Glomerular visceral epithelial cell (primary cell): ENCODE results near the gene NUMB.
A peak's percentile ranks its signal among the peaks of the same experiment; 100 is the strongest.

Source experiments
- DNase-seq: peaks from one replicate; pipeline ENCODE4 v3.0.0-alpha.2; 2016; ENCODE audit errors: extremely low spot score

Gene NUMB

DNA sequence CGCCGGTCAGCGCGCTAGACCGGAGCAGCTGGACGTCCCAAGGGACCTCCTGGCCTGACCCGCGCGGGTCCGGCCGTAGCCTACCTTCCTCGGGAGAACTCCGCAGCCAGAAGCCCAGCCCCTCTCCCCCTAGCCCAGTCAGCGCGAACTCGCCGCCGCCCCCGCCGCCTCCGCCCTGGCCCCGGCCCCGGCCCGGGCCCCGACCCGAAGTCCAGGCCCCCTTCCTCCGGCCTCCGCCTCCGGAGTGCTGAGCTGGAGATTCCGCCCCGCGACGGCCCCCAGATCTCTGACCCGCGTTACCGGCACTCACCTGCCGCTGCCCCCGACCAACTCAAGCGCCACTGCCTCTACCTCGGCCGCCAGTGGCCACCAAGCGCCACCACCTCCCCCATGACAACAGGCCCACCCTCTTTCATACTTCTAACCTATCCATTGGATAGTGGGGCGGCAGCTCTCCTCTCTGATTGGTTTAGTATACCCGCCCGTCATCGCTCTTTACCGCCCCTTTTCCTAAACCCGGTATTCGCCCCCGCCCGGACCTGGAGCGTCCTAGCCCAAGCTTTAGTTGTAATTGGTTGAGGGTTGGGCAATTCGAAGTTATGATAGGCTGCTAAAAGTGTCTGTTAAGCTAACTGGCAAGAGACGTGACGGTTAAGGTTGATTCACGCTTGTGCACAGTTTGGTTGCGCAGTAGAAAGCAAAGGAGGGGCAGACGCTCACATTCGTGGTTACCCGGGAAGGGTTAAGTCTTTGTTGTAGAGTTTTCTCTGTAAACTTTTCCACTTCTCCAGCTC, at the start of gene NUMB:
Gene NUMB, minus strand, starts transcription at position 364 of the 794 bp plus-strand sequence. CDS start 102,795 bp downstream, outside the sequence.
- peak; percentile 100 for DNase-seq

DNA sequence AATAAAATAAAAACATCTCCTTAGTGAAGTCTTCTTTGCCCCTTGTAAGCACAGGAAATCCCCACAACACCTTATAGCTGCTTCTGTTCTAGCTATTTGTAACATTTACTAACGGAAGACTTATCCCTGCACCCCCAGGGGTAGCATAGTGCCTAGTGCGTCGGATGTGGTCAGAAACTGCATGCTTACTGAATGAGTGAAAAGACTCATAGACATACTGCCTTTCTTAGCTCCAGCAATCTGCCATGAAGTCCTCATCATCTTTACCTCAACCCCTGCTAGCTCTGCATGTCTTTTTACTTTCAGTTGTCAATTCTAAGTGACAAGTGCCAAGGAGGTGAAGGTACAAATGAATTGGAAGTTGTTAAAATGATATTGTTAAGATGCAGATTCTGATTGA, 45.3 kb upstream of the NUMB start:
- DNase-seq = peak; percentile 21

DNA sequence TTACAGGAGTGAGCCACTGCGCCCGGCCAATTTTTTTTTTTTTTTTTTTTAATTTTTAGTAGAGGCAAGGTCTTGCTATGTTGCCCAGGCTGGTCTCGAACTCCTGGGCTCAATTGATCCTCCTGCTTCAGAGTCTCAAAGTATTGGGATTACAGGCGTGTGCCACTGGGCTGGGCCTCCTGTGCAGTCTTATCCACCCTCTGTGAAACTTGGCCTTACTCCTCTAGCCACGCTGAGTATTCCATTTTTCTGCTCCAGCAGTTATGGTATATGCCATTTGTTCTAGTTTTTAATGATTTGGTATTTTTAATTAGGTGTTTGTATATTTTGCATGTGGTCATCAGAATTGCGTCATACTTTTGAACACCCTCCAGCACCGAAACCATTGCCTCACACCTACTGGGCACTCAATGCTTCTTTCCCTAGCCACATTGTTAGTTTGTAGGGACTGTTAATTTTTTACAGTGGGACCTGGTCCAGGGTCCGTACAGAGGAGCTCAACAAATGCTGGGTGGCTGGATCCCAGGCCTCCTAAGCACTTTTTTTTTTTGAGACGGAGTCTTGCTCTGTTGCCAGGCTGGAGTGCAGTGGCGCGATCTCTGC, 43.8 kb upstream of the NUMB start:
- DNase-seq = no peak

DNA sequence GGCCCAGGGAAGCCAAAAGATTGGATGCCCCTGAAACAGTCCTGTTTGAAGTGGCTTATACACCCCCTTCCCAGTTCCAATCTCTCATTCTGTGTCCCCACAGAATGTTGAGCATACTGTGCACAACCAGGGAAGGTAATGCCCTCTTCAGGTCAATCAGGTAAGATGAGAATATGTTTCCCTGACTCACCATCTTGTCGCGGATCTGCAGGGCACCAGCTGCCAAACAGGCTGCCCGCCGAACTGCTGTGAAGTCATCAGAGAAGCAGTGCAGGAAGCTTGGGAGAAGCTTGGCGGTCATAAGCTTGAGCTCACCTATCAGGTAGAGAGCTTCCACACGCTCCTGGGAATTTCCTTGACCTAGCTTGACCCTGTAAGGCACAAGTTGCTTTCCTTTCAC, 42.0 kb upstream of the NUMB start:
- no peak for DNase-seq

DNA sequence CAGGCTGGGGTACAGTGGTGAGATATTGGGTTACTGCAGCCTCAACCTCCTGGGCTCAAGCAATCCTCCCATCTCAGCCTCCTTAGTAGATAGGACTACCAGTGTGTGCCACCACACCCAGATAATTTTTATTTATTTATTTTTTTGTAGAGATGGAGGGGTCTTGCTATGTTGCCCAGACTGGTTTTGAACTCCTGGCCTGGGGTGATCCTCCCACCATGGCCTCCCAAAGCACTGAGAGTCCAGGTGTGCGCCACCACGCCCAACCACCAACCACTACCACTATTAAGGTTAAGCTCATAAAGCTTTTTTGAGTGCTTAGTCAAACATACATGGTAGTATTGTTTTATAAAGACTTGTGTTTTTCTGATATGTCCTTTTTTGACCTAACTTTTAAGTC, 36.2 kb upstream of the NUMB start:
- DNase-seq = no peak

DNA sequence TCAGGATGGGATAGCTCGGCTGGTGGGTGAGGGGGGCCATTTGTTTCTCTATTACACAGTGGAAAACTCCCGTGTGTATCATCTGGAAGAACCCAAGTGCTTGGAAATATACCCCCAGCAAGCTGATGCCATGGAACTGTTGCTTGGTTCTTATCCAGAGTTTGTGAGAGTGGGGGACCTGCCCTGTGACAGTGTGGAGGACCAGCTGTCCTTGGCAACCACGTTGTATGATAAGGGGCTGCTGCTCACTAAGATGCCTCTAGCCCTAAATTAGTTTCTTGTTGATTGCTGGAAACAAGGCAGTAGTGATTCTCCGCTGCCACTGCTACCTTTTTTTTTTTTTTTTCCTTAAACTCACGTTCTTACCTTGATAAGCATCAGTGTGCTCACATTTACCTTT, 34.3 kb upstream of the NUMB start:
- DNase-seq = no peak

DNA sequence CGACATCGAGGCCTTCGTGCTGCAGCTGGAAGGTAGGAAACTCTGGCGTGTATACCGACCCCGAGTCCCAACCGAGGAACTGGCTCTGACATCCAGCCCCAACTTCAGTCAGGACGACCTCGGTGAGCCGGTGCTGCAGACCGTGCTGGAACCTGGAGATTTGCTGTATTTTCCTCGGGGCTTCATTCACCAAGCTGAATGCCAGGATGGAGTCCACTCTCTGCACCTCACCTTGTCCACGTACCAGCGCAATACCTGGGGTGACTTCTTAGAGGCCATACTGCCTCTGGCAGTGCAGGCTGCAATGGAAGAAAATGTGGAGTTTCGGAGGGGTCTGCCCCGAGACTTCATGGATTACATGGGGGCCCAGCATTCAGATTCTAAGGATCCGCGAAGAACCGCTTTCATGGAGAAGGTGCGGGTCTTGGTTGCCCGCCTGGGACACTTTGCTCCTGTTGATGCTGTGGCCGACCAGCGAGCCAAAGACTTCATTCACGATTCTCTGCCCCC, 33.8 kb upstream of the NUMB start:
- no peak for DNase-seq

DNA sequence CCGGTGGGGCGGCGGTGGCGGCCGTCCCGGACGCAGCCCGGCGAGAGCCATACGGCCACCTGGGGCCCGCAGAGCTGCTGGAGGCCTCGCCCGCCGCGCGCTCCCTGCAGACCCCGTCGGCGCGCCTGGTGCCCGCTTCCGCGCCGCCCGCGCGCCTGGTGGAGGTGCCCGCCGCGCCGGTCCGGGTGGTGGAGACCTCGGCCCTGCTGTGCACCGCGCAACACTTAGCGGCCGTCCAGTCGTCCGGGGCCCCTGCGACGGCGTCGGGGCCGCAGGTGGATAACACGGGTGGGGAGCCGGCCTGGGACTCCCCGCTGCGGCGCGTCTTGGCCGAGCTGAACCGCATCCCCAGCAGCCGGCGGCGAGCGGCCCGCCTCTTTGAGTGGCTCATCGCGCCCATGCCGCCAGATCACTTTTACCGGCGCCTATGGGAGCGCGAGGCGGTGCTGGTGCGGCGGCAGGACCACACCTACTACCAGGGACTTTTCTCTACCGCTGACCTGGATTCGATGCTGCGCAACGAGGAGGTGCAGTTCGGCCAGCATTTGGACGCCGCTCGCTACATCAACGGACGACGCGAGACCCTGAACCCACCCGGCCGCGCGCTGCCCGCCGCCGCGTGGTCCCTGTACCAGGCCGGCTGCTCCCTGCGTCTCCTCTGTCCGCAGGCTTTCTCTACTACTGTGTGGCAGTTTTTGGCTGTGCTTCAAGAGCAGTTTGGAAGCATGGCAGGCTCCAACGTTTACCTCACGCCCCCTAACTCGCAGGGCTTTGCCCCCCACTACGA, 33.1 kb upstream of the NUMB start:
- DNase-seq = peak; percentile 69

DNA sequence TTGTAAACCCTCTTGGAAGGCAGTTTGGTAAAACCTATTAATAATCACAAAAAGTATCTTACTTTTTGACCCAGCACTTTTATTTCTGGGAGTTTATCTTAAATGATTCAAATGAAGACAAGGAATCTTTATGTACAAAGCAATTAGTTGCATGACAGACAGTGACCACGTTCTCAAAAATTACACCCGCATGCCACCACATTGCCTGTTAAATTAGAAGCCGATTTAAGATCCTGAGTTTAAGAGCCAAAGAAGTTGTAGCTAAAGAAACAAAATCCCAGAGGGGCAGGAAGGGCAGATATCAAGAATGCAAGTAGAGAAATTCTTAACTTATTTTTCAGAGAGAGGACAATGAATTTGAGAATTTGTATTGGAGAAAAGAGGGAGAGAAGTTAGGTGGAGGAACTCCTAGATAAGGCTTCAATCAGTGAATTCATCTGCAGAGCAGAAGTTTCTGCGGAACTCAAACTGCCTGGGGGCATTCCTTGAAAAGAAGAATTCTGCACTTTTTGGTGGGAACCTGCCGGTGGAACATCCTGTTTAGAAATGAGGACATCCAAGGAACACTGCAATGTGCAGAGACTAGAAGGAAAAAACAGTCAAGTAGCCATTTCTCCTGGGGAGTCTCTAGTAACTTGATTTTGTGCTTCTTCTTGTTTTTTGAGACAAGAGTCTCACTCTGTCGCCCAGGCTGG, 31.3 kb upstream of the NUMB start:
- no peak for DNase-seq

DNA sequence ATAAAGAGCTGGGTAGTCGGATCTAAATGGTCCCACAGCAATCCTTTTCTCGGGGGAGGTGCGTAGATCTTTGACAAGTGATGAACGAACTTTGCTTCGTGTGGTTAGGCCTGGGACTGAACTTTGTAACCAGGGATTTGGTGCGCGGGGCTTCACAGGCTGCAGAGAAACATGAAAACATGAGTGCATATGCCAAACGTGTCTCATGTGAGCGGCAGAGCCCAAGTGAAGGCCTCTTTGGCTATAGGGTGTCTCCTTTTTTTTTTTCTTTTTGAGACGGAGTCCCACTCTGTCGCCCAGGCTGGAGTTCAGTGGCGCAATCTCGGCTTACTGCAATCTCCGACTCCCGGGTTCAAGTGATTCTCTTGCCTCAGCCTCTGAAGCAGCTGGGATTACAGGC, 20.3 kb upstream of the NUMB start:
- no peak for DNase-seq

DNA sequence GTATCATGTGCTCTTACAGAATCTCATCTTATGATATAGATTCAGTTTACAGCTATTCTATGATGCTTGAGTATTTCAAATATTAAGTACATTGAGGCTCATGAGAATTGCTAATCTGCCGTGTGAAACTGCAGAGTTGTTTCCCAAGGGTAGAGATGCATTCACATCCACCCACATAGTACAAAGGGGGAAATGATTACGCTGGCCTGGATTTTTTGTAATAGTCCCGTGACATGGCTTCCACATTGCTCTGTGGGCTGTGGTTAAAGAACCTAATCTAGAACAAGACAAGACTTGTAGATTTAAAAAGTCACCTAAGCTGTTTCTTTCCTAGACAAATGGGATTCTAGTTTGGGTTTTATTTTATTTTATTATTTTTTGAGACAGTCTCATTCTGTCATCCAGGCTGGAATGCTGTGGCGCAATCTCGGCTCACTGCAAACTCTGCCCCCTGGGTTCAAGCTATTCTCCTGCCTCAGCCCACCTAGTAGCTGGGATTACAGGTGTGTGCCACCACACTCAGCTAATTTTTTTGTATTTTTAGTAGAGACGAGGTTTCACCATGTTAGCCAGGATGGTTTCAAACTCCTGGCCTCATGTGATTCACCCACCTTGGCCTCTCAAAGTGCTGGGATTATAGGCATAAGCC, 19.4 kb upstream of the NUMB start:
- DNase-seq = no peak

DNA sequence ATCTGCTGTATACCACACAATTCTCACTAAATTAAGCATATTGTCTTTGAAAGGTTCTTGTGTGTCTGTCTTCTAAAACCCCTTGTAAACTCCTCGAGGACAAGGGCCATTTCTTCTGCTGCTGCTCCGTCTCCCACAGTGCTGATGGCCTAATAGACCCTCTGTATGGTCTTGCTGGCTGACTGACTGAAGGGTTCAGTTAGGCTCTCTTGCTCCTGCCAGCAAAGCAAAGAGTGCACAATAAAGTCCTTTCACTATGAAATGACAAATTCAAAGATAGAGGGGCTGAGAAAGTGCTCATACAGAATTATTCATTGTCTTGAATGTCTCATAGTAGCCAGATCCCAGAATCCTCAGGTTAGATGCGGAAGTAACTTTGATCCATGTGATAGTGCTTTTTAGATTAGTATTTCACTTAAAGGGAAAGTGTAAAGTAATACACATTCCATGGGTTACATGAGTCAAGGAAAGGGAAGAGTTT, 18.1 kb upstream of the NUMB start:
- DNase-seq = no peak

DNA sequence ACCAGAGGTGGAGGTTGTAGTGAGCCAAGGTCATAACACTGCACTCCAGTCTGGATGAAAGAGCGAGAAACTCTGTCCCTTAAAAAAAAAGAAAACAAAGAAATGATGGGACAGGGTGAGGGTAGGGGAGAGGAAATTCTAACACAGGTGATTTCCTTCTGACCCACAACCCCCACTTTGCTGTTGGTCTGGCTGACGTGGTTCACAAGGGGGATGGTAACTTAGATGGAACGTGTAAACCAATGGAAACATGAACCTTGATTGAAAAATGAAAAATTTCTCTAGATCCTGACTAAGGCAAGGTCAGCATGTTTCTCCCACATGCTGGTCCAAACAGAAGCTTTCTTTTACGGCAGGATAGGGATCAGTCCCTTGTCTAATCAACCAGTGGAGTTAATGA, 16.6 kb upstream of the NUMB start:
- DNase-seq = no peak

DNA sequence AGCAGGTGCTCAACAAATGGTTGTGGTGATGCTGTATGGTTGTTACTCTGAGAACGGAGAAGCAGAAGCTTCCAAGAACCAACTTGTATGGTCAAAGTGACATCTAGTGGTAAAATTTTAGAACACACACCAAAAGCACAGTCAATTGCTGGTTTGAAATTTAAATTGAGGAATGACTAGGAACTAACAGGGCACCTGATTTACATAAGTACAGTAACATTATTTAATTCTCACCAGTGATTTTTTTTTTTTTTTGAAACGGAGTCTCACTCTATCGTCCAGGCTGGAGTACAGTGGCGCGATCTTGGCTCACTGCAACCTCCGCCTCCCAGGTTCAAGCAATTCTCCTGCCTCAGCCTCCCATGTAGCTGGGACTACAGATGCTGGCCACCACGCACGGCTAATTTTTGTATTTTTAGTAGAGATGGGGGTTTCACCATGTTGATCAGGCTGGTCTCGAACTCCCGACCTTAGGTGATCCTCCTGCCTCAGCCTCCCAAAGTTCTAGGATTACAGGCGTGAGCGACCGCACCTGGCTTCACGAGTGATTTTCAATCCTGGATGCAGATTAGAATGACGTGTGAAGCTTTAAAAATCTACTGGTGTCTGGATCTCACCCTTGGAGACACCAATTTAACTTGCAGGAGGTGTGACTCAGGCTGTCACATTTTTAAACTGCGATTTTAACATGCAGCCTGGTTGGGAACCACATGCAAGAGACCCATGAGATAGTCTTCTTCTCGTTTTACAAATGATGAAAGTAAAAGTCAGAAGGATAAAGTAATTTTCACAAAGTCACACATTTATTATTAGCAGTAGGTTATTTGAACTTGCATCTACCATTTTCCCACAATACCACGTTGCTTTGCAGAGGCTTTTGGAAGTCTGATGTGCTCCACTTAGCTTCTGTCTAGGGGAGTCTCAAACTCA, 14.1 kb upstream of the NUMB start:
- peak; percentile 64 for DNase-seq

DNA sequence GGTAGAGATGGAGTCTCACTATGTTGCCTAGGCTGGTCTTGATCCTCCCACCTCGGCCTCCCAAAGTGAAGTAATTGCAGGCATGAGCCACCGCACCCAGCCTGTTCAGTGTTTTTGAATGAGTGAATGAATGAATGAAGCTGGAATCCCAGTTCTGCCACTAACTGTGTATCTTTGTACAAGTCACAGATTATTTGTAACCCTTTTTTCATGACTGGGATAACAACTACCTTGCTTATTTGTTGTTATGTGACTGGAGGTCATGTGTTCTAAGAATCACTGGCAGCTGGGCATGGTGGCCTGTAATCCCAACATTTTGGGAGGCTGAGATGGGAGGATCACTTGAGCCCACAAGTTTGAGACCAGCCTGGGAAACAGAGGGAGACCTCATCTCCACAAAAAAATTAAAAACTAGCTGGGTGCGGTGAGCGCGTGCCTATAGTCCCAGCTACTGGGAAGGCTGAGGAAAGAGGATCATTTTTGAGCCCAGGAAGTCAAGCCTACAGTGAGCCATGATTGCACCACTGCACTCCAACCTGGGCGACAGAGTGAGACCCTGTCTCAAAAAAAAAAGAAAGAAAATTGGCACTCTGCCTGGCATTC, 13.3 kb upstream of the NUMB start:
- no peak for DNase-seq

DNA sequence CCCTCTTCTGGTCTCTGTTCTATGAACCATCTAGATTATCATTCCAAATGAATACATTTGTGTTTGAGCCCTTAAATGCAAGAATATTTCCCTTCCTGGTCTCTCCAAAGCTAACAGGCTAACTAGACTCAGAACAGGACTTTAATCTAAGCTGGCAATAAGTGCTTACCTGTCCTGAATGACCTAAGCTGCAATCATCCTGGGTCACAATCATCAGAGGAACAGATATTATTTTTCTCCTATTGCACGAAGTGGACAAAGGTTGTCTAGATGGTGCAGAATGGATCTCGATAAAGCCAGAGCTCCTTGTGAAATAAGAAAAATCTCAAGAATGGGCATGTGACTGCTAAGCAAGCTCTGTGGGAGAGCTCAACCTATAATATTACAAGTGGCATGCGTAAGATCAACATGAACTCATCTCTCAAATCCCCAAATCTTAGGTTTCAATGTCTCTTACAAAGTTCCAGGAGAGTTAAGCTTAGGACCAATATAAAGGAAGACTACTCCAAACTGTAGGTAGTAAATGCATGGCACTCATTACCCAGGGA, 10.6 kb upstream of the NUMB start:
- DNase-seq = no peak

DNA sequence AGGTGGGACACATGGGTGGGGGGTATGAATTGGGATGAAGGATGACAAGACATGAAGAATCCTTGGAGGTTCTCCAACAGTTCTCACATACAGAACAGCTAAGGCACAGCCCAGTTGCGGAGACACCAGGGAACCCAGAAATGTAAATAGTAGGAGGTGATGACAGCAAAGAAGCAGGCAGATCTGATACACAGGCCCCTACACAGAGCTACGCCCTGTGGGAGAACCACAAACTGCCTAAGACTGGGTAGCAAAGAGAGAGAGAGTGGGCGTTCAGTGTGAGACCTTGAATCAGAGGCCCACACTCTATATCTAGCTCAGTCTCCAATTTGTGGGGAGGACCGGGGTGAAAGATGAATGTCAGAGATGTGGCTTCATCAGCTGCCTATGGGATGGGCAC, 9.5 kb upstream of the NUMB start:
- DNase-seq = no peak

DNA sequence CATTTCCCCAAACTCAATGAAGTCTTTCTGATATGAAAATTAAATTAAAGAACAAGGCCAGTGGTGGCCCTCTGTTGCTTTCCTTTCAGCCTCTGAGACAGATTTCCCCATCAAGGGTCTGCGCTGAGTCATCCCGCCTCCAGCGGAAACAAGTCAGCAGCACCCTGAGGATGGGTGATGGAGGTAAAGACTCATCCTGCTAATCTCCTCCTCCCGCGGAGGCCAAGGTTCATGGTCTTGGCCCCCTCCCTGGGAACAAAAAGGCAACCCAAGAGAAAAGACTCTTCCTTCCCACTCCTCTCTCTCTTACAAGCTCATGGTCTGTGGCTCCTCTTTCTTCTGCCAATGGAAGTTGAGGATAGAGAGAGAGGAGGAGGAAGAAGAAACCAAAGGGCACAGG, 9.0 kb upstream of the NUMB start:
- DNase-seq = no peak

DNA sequence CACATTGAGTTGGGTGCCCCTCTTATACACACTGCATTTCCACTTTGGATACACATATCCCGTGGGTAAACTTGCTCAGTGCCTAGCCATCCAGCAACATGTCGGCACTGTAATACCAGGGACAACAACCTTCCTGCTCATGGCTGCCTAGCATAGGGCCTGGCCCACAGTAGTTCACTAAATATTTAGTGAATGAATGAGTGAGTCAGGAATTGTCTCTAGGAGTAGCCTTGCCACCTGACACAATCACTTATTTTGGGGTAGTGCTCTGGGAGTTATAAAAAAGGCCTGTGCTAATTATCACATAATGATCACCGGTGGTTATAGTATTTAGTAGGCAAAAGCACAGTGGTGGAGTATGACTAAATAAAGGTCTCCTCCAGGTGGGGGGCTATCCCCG, 8.5 kb upstream of the NUMB start:
- DNase-seq = no peak
